ENCODE data around the gene ALS2CL.
"Not testable (repeated sequence)": the region's sequence is repeated elsewhere in the genome, so short reads cannot be mapped to it uniquely, and the experiment has no call there.

The ALS2CL gene

GRCh38 chr3:46707601-46708011 is 14.1 kb upstream of the ALS2CL start:
- H3K4me3 ChIP-seq (replicated peaks; ENCODE audit: low read depth, low read length), result no peak overlapping the region
- DNase-seq (ENCODE audit: low read depth), result no peak
- TF ChIP-seq, protein P1, sequence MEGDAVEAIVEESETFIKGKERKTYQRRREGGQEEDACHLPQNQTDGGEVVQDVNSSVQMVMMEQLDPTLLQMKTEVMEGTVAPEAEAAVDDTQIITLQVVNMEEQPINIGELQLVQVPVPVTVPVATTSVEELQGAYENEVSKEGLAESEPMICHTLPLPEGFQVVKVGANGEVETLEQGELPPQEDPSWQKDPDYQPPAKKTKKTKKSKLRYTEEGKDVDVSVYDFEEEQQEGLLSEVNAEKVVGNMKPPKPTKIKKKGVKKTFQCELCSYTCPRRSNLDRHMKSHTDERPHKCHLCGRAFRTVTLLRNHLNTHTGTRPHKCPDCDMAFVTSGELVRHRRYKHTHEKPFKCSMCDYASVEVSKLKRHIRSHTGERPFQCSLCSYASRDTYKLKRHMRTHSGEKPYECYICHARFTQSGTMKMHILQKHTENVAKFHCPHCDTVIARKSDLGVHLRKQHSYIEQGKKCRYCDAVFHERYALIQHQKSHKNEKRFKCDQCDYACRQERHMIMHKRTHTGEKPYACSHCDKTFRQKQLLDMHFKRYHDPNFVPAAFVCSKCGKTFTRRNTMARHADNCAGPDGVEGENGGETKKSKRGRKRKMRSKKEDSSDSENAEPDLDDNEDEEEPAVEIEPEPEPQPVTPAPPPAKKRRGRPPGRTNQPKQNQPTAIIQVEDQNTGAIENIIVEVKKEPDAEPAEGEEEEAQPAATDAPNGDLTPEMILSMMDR (IDR thresholded peaks at IDR 0.05; ENCODE audit: low read length, missing control alignments), result no peak

DNA sequence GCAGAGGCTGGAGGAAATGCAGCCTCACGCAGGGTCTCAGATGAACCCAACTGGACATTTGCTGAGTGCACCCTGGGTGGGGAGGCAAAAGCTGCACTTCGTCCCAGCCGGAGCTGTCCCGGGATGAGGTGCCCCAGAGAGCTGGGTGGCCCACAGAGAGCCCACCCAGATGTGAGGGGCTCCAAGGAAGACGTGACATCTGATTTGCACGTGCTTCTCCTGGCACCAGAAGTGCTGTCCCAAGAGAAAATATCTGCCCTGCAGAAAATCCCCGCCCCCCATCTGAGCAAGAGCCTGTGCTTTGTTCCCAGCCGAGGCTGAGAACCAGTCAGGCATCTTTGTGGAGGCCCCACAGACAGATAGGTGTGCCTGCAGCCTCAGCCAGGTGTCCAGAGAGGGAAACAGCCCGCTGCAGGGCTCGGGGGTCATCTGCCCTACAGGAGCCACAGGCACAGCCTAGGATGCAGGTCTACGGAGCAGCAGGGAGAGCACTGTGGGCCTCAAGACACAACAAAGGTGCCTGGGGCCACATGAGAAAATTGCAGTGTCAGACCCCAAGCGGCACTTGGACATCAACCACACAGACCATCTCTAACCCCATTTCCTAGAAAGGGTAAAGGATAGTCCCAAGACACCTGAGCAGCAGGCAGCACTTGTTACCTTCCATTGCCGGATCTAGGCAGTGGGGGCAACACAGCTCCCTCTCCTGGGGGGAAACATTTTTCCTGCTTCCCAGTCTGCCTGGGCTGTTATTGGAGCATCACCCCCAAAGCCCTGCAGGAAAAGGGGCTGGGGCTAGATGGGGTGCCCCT is 13.5 kb upstream of the ALS2CL start:
- no peak overlapping the region for H3K4me3 ChIP-seq (replicated peaks; ENCODE audit: low read depth, low read length)
- TF ChIP-seq, protein P1 (IDR thresholded peaks at IDR 0.05; ENCODE audit: low read length, missing control alignments), result no peak
- no peak for DNase-seq (ENCODE audit: low read depth)

GRCh38 chr3:46705751-46706552 is 12.5 kb upstream of the ALS2CL start:
- H3K4me3 ChIP-seq (replicated peaks; ENCODE audit: low read depth, low read length), result no peak overlapping the region
- DNase-seq (ENCODE audit: low read depth), result peak; percentile 58
- TF ChIP-seq, protein P1 (IDR thresholded peaks at IDR 0.05; ENCODE audit: low read length, missing control alignments), result no peak

- TF ChIP-seq, protein P1 (IDR thresholded peaks at IDR 0.05; ENCODE audit: low read length, missing control alignments), result peak; percentile 97
- DNase-seq (ENCODE audit: low read depth), result peak; percentile 71
- no peak overlapping the region for H3K4me3 ChIP-seq (replicated peaks; ENCODE audit: low read depth, low read length)
Observed at GRCh38 chr3:46705022-46705530, 11.6 kb upstream of the ALS2CL start.

- not testable (repeated sequence) for H3K4me3 ChIP-seq (replicated peaks; ENCODE audit: low read depth, low read length); DNase-seq (ENCODE audit: low read depth)
Observed at GRCh38 chr3:46704346-46704745, 10.9 kb upstream of the ALS2CL start.

DNA sequence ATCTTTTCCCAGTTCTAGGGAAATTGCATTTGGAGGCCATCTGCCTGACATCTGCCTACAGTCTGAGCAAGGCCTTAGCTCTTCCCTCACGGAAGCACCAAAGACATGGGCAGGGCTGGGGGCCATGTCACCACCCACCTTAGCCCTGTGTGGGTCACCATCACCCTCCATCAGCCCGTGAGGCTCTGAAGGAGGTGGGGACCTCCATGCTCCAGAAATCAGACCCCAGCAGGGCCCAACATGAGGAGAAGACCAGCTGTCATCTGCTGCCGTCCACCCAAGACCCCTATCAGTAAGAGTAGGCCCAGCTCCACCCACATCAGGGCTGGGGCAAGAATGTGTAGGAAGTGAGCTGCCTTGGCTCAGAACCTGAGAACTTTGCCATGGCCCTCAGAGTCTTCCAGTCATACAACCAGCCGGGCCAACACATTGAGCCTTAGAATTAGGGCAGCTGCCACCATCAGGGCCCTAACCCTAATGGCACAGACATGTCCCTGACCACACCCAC is 9.6 kb upstream of the ALS2CL start:
- no peak for DNase-seq (ENCODE audit: low read depth)
- H3K4me3 ChIP-seq (replicated peaks; ENCODE audit: low read depth, low read length), result no peak overlapping the region
- TF ChIP-seq, protein P1 (IDR thresholded peaks at IDR 0.05; ENCODE audit: low read length, missing control alignments), result no peak
